G401 (cell line): ENCODE data around the gene SETD4. TPM values are rescaled to one million over a fixed set of nuclear protein-coding genes. Genes with fewer than 3 reads are reported as not detected.

Source experiments
- DNase-seq: peaks from one replicate; pipeline ENCODE4 v3.0.0-alpha.2; 2015; ENCODE audit warnings: low spot score
- in situ Hi-C: cut with HindIII; loops from 2 replicates; pipeline ENCODE4 v1.10.0; 2016; ENCODE audit warnings: low sequenced_read_pairs, mixed read lengths
- total RNA-seq: library from RNA; depleted of rRNA; stranded (reverse); fragments of >200 nt; shearing (Covaris generic); gene quantifications from 2 replicates; pipeline ENCODE4 v1.2.3, GENCODE V29; 2014; rRNA removed

Gene SETD4
- total RNA-seq, 1 experiment from 2014 or later: 11.5 TPM

- no peak for DNase-seq
- in situ Hi-C loops: no loop called here
Observed at GRCh38 chr21:35984654-35985361, 75.5 kb downstream of the SETD4 start.

Other genes starting within 250 kb of the SETD4 start
- 4.4 and 6.6 TPM in 2 replicates for gene CBR1, start 9.5 kb upstream of the SETD4 start, total RNA-seq
- 39.2 and 53.8 TPM in 2 replicates for gene CBR3, start 74.6 kb upstream of the SETD4 start, total RNA-seq
- 4.0 and 4.1 TPM in 2 replicates for gene DOP1B, start 96.3 kb upstream of the SETD4 start, total RNA-seq